IMR-90 (cell line): ENCODE data around the gene SEMA3E. TPM values are rescaled to one million over a fixed set of nuclear protein-coding genes. Genes with fewer than 3 reads are reported as not detected.

Experiments used
- ATAC-seq: fragments of 200-7000 bp; cut with Tn5 transposase; 2 replicates; pipeline ENCODE4 v1.9.1; 2020; ENCODE audit warnings: low read depth, mild to moderate bottlenecking, moderate library complexity
- BruUV-seq: library from RNA; stranded (reverse); fragments of 400-500 nt; replicated peaks from 2 replicates; lab custom pipeline; 2021; lab: Mats Ljungman, UMichigan
- CTCF ChIA-PET: fragments of 300-600 bp; formaldehyde crosslinking; extraction: SDS; loops from one replicate; lab custom pipeline; 2021; ENCODE audit warnings: antibody characterized with exemption; lab: Yijun Ruan, JAX
- POLR2A ChIA-PET: fragments of 300-600 bp; sonication (Branson Sonifier 250); formaldehyde crosslinking; loops from one replicate; lab custom pipeline; 2022; ENCODE audit warnings: antibody characterized with exemption; ENCODE audit not compliant: unreplicated experiment; lab: Charles Lee
- DNase-seq: peaks from one replicate; pipeline ENCODE4 v3.0.0; 2013
- H2AFZ ChIP-seq: replicated peaks from 2 replicates; pipeline ENCODE3; 2013; ENCODE audit warnings: low read length, mild to moderate bottlenecking; ENCODE audit not compliant: poor library complexity
- H2AK5ac ChIP-seq: 2 replicates; pipeline ENCODE4 v1.6.1; 2013; ENCODE audit warnings: low read depth, low read length, inconsistent platforms
- H2AK9ac ChIP-seq: replicated peaks from 2 replicates; pipeline ENCODE3; 2013; ENCODE audit warnings: mild to moderate bottlenecking, low read depth, low read length, moderate library complexity; ENCODE audit not compliant: poor library complexity
- H2BK120ac ChIP-seq: 2 replicates; pipeline ENCODE4 v1.6.1; 2013; ENCODE audit warnings: low read depth, low read length, inconsistent platforms
- H2BK15ac ChIP-seq: 3 replicates; pipeline ENCODE4 v1.6.1; 2013; ENCODE audit warnings: low read depth, low read length, inconsistent platforms
- H2BK20ac ChIP-seq: 2 replicates; pipeline ENCODE4 v1.6.1; 2013; ENCODE audit warnings: low read depth, mild to moderate bottlenecking, inconsistent platforms, low read length, moderate library complexity
- H2BK5ac ChIP-seq: 2 replicates; pipeline ENCODE4 v1.6.1; 2013; ENCODE audit warnings: mild to moderate bottlenecking, low read depth, low read length, inconsistent platforms; ENCODE audit not compliant: poor library complexity, severe bottlenecking
- H3K14ac ChIP-seq: replicated peaks from 2 replicates; pipeline ENCODE4 v1.6.1; 2013; ENCODE audit warnings: low read depth, low read length, inconsistent platforms
- H3K18ac ChIP-seq: 2 replicates; pipeline ENCODE4 v1.6.1; 2013; ENCODE audit warnings: low read depth, low read length, control low read depth
- H3K23ac ChIP-seq: 2 replicates; pipeline ENCODE4 v1.6.1; 2013; ENCODE audit warnings: low read depth, low read length, inconsistent platforms
- H3K27ac ChIP-seq: 2 replicates; pipeline ENCODE4 v1.5.1; 2013; ENCODE audit warnings: mild to moderate bottlenecking, control low read depth, low read length; ENCODE audit not compliant: insufficient read depth
- H3K27me3 ChIP-seq: 2 replicates; pipeline ENCODE4 v1.6.1; 2013; ENCODE audit warnings: low read length; ENCODE audit not compliant: control insufficient read depth, insufficient read depth
- H3K36me3 ChIP-seq: 2 replicates; pipeline ENCODE4 v1.6.1; 2013; ENCODE audit warnings: low read length, mixed read lengths; ENCODE audit not compliant: control insufficient read depth, insufficient read depth
- H3K4ac ChIP-seq: 2 replicates; pipeline ENCODE4 v1.6.1; 2013; ENCODE audit warnings: low read depth, low read length, inconsistent platforms
- H3K4me1 ChIP-seq: 2 replicates; pipeline ENCODE4 v1.6.1; 2013; ENCODE audit warnings: low read length, mixed read lengths; ENCODE audit not compliant: control insufficient read depth, insufficient read depth
- H3K4me2 ChIP-seq: 2 replicates; pipeline ENCODE4 v1.6.1; 2013; ENCODE audit warnings: low read depth, mild to moderate bottlenecking, control low read depth, low read length, moderate library complexity
- H3K4me3 ChIP-seq: 2 replicates; pipeline ENCODE4 v1.5.1; 2013; ENCODE audit warnings: low read depth, mild to moderate bottlenecking, control low read depth, low read length, moderate library complexity; ENCODE audit not compliant: insufficient read depth
- H3K56ac ChIP-seq: 2 replicates; pipeline ENCODE4 v1.6.1; 2013; ENCODE audit warnings: low read length, inconsistent platforms; ENCODE audit not compliant: insufficient read depth; ENCODE audit errors: extremely low read depth
- H3K79me1 ChIP-seq, 2 experiments: 2 replicates each; pipeline ENCODE4 v1.6.1; 2013; ENCODE audit warnings: low read length in 2 of 2, inconsistent platforms in 1 of 2, low read depth in 1 of 2
- H3K9ac ChIP-seq: 2 replicates; pipeline ENCODE4 v1.6.1; 2013; ENCODE audit warnings: low read depth, low read length, control low read depth
- H3K9me1 ChIP-seq: 2 replicates; pipeline ENCODE4 v1.6.1; 2013; ENCODE audit warnings: low read length, inconsistent platforms; ENCODE audit not compliant: insufficient read depth
- H3K9me3 ChIP-seq: 2 replicates; pipeline ENCODE4 v1.6.1; 2013; ENCODE audit warnings: low read length; ENCODE audit not compliant: control insufficient read depth, insufficient read depth
- H4K20me1 ChIP-seq: 2 replicates; pipeline ENCODE4 v1.6.1; 2013; ENCODE audit warnings: low read length, inconsistent platforms; ENCODE audit not compliant: insufficient read depth
- H4K5ac ChIP-seq: 2 replicates; pipeline ENCODE4 v1.6.1; 2013; ENCODE audit warnings: mild to moderate bottlenecking, low read depth, low read length, control low read depth
- H4K8ac ChIP-seq, 2 experiments: 2 replicates each; pipeline ENCODE4 v1.6.1; 2013; ENCODE audit warnings: low read depth in 2 of 2, low read length in 2 of 2, control low read depth in 1 of 2, inconsistent platforms in 1 of 2
- H4K91ac ChIP-seq: 2 replicates; pipeline ENCODE4 v1.6.1; 2013; ENCODE audit warnings: low read depth, low read length, inconsistent platforms; ENCODE audit not compliant: insufficient read depth
- BHLHE40 ChIP-seq: fragments of 150-350 bp; IDR thresholded peaks from 2 replicates; pipeline ENCODE4 v1.6.1; 2016; ENCODE audit warnings: mild to moderate bottlenecking, low read depth, low read length
- CHD1 ChIP-seq: IDR thresholded peaks from 2 replicates; pipeline ENCODE4 v1.6.1; 2012; ENCODE audit warnings: low read depth, low read length, improper control_type of control experiment
- POLR2A ChIP-seq: IDR thresholded peaks from 2 replicates; pipeline ENCODE4 v1.6.1; 2012; ENCODE audit warnings: mild to moderate bottlenecking, low read depth, low read length
- WGBS, 2 experiments: methylation state at CpG; one replicate each; pipeline versions ENCODE4 v1.1.5 to v1.1.7; 2013; ENCODE audit warnings: missing lambda C conversion rate in 2 of 2; ENCODE audit not compliant: insufficient read length in 1 of 2; ENCODE audit errors: extremely low coverage in 2 of 2; 5-methylcytosine and 5-hydroxymethylcytosine counted together
- dilution Hi-C: fragments of 300-500 bp; cut with HindIII; formaldehyde crosslinking; loops from one replicate; pipeline ENCODE4 v1.14.3; 2018; ENCODE audit warnings: low sequenced_read_pairs; ENCODE audit not compliant: unreplicated experiment
- in situ Hi-C: fragments of 300-500 bp; cut with MboI; formaldehyde crosslinking; loops from 3 replicates; pipeline ENCODE4 v1.14.3; 2019; ENCODE audit warnings: low sequenced_read_pairs, inconsistent platforms, mixed read lengths
- intact Hi-C: fragments of 100-400 bp; cut with micrococcal nuclease; formaldehyde crosslinking; loops from 2 replicates; pipeline ENCODE4 v1.10.0; 2022
- polyA plus RNA-seq, 3 experiments: library from polyadenylated mRNA; depleted of rRNA; stranded (reverse); fragments of >200 nt; gene quantifications; 2 replicates each; pipeline ENCODE4 v1.2.3, GENCODE V29; 2012; ENCODE audit warnings: low replicate concordance in 1 of 3
- total RNA-seq: library from RNA; depleted of rRNA; stranded (reverse); fragments of >200 nt; gene quantifications from 2 replicates; pipeline ENCODE4 v1.2.3, GENCODE V29; 2012
- TF ChIP-seq, protein P1 (sequence below): conservative IDR thresholded peaks from 2 replicates; pipeline ENCODE4 v1.5.1; 2012; ENCODE audit warnings: mild to moderate bottlenecking, low read depth, low read length, improper control_type of control experiment

The SEMA3E gene
- total and polyA plus RNA-seq, 2 of the 4 experiments (the other 2 are of a cell fraction), result 0.31 to 0.72 TPM

- Histone ChIP-seq H3K4ac (no peak overlapping the region), H3K9me3 (no peaks in the 10 kb centered on the region), H2AFZ (no peak overlapping the region), H3K27me3 (no peaks in the 10 kb centered on the region), H3K56ac (no peak overlapping the region), H3K14ac (no peak overlapping the region), H2BK20ac (no peak overlapping the region), H4K8ac (no peak overlapping the region), H3K23ac (no peak overlapping the region), H3K4me1 (no peaks in the 10 kb centered on the region), H2BK5ac (no peak overlapping the region), H3K4me3 (no peak overlapping the region), H3K79me1 (no peaks in the 10 kb centered on the region), H3K9ac (no peak overlapping the region), H3K27ac (no peak overlapping the region), H4K20me1 (no peaks in the 10 kb centered on the region), H2AK9ac (no peak overlapping the region), H3K36me3 (no peaks in the 10 kb centered on the region), H3K9me1 (no peaks in the 10 kb centered on the region), H3K18ac (no peak overlapping the region), H4K91ac (no peak overlapping the region), H2AK5ac (no peak overlapping the region), H2BK120ac (no peak overlapping the region), H3K4me2 (no peak overlapping the region), H4K5ac (no peak overlapping the region), H2BK15ac (no peak overlapping the region)
- DNase-seq (no peak), ATAC-seq (no peak)
- ChIA-PET CTCF (no interaction called here), POLR2A (no interaction called here)
- dilution Hi-C loops (no loop called here), intact Hi-C loops (no loop called here), in situ Hi-C loops (no loop called here)
- no TSS peak for BruUV-seq
- no CpG with 5 or more reads among the region's 2 CpGs for WGBS, 2 experiments
- TF ChIP-seq POLR2A (no peak), BHLHE40 (no peak), CHD1 (no peak)
- TF ChIP-seq, protein P1, sequence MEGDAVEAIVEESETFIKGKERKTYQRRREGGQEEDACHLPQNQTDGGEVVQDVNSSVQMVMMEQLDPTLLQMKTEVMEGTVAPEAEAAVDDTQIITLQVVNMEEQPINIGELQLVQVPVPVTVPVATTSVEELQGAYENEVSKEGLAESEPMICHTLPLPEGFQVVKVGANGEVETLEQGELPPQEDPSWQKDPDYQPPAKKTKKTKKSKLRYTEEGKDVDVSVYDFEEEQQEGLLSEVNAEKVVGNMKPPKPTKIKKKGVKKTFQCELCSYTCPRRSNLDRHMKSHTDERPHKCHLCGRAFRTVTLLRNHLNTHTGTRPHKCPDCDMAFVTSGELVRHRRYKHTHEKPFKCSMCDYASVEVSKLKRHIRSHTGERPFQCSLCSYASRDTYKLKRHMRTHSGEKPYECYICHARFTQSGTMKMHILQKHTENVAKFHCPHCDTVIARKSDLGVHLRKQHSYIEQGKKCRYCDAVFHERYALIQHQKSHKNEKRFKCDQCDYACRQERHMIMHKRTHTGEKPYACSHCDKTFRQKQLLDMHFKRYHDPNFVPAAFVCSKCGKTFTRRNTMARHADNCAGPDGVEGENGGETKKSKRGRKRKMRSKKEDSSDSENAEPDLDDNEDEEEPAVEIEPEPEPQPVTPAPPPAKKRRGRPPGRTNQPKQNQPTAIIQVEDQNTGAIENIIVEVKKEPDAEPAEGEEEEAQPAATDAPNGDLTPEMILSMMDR, result no peak
Observed at GRCh38 chr7:83531766-83532165, 117.2 kb downstream of the SEMA3E start.
